NCI-H446 (cell line): ENCODE data around the gene TCF7L2.

Experiments used
- DNase-seq, 2 experiments: peaks; one replicate each; lab custom pipeline; 2025; lab: John Stamatoyannopoulos, UW

The TCF7L2 gene

DNA sequence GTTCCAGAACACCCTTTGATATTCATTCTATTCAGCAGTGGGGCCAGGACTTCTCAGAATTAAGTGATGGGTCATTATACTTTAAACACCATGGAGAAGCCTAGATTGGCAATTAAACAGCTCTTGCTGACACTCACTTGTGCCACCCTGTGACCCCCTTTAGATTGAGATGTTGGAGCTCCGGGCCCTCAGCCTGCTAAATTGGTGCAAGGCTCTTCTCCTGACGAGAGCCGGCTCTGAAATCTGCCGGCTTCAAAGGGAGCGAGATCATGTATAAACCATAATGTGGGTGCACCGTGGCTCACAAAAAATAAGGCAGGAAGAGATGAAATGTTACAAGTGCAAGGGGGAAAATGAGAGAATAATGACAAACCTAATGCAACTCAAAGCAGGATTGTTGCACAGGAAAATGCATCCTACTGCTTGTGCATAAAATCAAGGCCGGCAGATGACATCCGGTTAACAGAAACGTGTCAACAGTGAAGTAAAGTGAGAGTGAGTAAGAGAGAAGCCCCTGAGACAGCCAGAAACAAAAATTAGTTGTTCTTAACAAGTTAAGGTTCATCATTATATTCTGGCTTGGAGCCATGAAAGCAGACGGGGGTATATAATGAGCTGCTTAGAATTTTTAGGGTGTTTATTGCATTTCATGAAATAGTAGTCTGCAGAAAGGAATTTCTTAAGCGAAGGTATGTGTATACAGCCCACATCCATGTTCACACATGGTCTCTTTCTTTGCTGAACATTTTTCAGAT lies 198.2 kb downstream of the TCF7L2 start:
- DNase-seq: no peak

DNA sequence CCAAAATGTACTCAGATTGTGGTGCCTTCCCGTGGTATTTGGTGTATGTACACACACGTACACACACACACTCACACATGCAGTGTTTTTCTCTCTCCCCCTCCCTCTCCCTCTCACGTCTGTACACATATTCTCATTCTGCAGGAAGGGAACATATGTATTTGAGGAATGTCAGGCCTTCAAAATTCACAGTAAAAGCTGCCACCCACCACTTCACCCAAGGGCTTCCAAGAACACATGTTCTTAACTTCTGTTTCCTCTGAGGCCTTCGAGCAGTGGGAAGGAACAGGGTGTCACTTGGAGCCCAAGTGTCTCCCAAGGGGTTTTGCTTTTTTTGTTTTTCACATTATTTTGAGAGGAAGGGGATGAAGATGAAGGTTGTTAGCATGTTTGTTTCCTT lies 198.9 kb downstream of the TCF7L2 start:
- DNase-seq: no peak

DNA sequence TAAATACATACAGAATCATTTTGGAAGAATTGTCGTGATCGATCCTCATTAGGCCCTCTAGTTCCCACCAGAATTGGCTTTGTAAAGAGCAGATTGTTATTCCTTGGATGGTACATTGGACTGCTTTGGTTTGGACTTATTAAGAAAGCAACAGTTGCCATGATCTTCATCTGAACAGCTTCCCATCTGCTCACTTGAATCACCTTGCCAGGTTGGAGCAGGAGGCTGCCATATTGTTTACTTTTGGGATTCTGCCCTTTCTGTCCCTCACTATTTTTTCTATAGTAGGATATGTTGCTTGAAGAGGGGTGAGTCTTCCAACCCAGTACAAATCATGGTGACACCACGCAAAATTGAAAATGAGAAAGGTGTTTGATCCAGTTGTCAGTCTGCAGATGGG lies 199.6 kb downstream of the TCF7L2 start:
- no peak for DNase-seq

DNA sequence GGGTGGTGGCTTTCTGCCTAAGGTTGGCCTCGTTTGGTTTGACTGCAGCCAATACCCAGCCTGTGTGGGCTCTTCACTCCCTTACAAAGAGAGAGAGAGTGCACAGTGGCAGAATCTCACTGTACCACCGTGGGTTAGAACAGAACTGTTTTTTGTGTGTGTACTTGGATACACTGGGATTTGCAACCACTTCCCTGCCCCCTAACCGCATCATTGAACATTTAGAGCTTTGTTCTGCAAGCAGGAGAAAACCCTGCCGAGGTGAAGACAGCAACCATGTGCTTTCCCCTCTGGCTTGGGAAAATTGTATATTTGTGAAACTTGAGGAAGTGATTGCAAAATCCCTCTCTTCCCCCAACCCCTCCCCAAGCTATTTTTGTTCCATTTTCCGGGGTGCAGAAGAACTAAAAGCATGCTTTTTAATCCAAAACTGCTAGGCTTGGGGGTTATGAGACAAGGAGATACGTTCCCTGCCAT lies 201.2 kb downstream of the TCF7L2 start:
- DNase-seq: no peak

DNA sequence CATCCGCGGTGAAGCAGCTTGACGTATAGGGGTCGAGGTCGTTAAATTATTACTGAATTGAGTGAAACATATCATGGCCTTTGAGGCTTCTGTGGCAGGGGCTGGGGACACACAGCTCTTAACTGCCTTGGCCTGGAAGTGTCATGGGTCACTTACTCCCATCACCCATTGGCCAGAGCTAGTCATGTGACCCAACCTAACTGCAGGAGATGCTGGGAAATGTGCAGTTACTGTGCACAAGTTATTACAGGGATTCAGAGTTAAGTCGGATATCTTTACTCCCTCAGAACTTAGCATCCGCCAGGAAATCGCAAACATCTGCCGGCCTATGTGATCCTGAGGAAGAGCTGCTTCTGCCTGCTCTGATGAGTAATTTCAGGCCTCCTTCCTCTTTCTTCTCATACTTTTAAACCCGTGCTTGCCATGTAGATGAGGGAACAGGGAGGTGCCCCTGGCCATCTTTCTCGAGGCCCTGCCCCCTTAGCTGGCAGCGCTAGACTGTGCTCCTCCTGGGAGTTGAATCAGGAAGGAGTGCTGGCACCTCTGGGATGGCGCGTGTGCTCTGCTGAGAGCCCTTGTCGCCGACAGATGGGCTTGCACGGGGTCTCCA lies 203.6 kb downstream of the TCF7L2 start:
- no peak for DNase-seq

DNA sequence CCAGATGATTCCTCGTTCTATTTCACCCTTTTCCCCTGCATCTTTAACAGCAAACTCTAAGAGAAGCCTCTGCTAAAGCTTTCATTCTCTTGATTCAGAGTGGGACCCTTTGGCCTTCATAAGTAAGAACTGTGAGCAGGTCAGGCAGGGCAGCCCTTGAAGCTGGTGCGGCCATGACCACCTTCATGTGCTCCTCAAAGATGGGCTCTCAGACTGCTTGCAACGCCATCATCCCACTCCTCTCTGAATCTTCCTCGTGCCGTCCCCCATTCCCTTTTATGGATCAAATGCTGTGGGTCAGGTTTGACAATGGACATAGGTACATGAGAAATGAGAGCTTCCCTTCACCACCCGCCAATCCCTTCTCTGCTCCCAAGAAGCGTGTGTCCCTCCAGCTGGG lies 207.4 kb downstream of the TCF7L2 start:
- no peak for DNase-seq

DNA sequence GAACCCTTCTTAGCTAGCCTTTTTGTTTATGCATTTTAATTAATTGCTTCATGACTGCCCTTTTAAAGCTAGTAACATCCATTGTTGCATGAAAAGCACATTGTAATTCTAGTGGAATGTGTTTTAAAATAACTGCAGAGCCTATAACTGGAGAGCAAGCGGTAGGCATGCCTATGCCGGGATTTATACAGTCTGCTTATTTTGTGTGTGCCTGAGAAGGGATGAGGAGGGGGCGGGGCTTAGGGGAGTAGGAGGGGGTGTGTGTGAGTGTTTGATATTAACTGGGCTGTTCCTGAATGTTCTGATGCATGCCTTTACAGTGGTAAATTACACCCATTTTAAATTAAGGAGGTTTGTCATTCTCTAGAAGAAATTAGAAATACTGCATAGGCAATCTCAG lies 208.1 kb downstream of the TCF7L2 start:
- DNase-seq: no peak

DNA sequence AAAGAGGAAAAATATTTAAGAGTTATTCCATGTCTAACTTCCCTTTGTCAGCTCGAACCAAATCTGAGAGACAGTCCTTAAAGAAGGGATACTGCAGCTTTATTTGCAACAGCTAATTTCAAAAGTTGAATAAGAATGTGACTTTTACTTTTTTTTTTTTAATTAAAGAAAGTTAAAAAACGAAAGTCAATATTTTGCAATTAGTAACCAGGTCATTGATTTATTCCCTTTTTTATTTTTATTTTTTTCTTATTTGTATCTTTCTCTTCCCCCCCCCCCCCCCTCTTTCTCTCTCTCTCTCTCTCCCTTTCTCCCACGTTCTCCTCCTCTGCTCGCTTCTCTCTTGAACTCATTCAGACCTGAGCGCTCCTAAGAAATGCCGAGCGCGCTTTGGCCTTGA lies 209.5 kb downstream of the TCF7L2 start:
- no peak for DNase-seq

DNA sequence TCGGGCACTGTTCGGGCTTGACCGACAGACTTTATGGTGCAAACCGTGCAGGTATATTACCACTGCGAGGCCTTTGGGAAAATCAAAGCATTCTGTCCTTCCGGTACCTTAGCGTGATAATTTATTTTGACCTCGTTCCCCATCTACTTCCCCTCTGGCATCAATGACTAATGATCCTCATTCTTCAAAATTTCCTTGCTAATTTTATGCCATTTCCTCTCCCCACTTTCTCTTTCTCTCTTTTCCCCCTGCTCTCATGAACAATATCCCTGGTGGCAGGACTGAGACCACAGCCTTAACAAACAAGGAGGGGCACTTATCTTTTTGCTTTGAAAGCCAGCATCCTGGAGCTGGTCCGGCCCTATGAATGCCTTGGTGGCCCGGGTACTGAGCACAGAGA lies 210.6 kb downstream of the TCF7L2 start:
- no peak for DNase-seq

DNA sequence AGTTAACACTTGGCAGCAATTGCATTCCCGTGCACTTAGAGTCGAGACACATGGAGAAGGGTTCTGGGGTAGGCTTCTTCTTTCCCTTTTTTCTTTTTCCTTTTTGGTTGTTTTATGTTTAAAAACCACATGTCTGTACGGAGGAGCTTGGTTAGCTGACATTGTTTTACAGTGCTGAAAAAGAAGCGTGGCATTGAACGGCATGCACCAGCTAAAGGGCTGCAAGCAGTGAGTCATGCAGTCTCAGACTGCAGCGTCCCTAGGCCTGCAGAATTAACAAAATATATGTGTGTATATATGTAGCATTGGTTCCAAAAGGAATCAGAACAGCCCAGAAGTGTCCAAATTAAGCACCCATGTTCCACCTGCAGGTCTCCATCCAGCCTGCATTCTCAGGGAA lies 211.0 kb downstream of the TCF7L2 start:
- DNase-seq: no peak

DNA sequence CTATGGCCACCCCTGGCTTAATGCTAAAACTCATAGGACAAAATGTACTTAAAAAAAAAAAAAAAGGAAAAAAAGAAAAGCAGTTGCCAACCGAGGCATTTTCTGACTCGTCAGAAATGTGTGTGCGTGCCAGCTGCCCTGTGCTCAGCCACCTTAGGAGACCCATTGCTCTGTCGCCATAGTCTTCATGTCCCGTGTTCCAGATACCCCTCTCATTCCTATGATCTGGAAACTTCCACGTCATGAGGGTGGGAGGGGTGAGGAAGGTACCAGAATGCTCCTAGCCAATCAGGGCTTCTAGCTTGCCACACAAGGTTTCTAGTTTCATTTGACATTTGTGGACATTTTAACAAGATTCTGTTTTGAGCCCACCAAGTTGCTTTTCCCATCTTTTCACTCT lies 212.9 kb downstream of the TCF7L2 start:
- DNase-seq: no peak

DNA sequence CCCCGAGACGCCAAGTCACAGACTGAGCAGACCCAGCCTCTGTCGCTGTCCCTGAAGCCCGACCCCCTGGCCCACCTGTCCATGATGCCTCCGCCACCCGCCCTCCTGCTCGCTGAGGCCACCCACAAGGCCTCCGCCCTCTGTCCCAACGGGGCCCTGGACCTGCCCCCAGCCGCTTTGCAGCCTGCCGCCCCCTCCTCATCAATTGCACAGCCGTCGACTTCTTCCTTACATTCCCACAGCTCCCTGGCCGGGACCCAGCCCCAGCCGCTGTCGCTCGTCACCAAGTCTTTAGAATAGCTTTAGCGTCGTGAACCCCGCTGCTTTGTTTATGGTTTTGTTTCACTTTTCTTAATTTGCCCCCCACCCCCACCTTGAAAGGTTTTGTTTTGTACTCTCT lies 215.6 kb downstream of the TCF7L2 start:
- DNase-seq: no peak

DNA sequence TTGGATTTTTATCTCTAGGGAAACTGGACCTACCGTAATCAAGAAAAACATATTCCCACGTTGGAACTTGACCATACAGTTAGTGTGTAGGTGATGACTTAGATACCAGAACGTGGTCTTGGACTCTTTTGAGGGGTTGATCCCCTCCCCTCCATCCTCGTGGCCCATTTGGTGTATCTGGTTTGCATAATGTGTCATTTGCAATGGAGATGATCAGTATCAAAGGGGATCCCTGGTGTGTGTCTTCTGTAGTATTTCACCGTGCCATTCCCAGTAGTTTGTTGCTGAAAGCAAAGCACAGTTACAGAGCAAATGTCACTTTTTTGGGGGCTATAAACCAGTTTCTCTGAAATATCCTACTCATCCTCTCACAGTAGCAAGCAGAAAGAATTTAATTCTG lies 217.7 kb downstream of the TCF7L2 start:
- no peak for DNase-seq

DNA sequence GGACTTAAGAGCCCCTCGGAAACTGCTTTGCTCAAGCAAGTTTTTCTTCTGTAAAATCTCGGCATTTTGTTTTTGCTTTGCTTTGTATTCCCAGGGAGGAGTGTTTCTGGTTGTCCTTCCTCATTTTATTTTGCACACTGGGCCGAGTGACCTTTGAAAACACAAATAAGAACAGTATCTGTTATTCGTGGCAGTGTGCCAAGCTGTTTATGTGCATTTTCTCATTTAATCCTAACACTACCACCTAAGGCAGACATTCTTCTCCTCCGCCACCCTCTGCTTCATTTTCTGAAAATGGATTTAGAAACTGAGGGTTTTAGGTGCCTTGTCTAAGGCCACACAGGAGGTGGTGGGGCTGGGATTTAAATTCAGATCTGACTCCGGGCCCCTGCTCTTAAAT lies 218.5 kb downstream of the TCF7L2 start:
- no peak for DNase-seq

DNA sequence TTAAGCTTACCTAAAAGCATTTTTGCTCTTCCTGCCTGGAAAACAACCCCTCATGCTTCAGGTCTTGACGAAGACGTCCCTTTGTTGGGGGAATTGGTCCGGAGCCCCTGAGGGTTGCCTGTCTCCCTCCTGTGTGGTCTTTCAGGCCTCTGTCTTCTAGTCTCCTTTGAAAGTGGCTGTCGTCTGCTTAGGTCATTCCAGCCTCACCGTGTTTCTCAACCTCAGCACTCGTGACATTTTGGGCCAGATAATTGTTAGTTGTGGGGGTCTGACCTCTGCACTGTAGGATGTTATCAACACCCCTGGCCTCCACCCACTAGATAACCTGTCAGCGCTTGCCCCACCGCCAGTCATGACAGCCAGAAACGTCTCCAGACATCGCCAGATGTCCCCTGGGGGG lies 219.1 kb downstream of the TCF7L2 start:
- no peak for DNase-seq

DNA sequence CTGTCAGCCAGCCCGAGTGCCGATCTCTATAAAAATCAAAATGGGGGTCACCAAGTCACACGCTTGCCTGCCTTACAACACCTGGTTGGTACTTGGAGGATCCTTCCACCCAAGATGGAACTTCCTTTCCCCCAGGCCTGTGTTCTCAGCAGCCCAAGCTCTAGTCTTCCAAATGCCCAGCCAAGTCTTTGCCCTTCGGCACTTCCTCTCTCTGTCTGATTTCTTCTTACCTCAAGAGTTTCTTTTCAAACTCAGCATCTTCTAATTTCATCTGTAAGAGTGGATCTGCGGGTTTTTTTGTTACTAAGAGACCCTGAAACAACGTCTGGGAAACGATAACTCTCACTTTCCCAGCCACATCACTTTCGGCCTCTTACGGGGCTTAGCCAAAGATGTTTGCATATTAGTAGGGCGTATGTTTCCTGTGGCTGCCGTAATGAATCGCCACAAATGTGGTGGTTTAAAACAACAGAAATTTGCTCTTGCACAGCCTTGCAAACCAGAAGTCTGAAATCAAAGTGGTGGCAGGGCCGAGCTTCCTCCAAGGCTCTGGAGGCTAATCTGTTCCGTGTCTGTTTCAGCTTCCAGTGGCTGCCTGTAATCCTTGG lies 219.9 kb downstream of the TCF7L2 start:
- DNase-seq: no peak

DNA sequence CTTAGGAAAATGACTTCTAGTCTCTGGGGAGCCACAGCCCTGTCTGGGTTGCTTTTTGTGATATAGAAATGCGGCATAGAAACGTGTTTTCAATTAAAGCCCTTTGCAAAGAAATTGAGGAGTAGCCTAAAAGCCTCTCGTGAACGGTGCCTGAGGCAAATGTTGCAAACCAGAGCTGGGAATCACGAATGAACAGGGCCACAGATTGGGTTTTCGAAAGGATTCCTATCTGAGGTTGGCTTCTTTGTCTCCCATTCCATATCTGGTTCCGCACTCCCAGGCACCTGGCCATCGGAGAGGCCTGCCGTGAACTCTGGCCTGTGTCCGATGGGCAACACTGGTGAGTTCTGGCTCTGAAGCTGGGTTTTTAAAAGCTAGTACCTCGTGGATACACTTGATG lies 221.6 kb downstream of the TCF7L2 start:
- no peak for DNase-seq

DNA sequence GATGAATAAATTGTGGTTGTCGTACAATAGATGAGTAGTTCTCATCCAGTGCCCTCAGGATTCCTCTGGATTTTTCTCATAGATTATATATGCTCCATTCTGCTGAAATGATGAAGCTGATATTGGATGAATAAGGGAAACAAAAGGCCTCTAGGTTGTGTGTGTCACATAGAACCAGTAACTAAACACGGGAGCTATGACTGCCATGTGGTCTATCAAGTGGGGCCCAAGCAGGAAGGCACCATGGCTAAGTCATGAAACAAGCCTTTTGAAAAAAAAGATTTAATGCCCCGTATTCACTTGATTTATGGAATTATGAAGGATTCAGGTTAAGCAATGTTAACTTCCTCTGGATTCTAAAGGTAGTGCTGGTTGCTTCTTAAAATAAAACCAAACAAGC lies 225.1 kb downstream of the TCF7L2 start:
- no peak for DNase-seq

DNA sequence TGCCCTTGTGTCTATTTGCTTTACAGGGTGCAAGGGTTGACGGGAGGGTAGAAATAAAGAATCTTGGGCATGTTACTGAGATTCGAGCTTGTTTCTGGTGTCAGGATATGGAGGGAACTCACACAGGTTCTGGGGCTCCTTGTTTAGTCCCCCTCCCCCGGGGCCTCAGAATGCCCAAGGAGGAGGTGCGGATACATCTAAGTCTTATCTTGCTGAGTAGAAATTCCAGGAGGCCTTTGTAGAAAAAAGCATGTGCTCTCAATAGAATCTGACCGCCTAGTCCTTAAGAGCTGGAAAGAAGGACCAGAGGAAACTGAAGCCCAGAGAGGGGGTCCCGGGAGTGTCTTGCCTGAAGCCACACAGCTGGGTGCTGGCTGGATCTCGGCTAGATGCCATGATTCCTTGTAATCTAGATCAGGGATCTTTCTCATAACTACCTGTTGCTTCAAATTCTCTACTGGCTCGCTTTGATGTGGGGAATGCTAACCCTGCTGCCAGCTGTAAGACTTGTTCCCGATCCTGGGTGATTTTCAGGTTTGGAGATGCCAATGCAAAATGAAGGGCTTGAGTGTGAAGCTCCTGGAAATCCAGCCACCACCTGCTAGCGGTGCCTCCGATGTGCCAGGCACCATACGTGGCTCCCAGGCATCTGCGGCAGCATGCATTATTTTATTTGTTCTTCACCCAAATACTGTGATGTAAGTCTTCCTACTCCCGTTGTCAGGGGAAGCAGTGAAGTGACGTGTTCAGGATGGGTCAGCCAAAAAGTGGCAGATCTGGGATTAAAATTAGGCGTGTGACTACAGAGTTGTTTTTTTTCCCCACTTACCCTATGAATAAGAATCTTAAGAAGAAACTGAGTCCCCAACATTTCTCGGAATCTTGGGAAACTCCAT lies 226.0 kb downstream of the TCF7L2 start:
- DNase-seq: no peak

DNA sequence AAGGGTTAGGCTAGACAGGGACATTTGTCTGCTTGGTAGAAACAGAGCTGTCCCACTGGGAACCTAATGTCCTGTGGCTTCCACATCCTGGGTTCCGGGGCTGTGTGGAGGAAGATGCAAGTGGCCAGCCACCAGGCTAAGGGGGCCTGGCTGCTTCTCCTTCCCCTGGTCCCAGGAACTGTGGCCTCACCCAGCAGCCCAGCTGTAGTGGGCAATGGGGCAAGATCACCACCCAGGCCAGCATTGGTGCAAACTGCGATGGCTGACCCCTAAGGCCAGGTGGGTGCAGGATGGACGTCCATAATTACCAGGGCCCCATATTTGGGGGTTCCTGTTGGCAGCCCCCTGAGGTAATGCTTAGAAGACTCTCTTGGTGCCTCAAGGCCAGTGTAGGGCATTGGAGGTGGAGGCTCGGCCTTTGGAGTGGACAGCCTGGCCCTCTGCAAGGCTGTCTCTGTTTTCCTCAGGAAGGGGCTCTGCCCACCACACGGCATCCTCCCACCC lies 226.7 kb downstream of the TCF7L2 start:
- DNase-seq: no peak

DNA sequence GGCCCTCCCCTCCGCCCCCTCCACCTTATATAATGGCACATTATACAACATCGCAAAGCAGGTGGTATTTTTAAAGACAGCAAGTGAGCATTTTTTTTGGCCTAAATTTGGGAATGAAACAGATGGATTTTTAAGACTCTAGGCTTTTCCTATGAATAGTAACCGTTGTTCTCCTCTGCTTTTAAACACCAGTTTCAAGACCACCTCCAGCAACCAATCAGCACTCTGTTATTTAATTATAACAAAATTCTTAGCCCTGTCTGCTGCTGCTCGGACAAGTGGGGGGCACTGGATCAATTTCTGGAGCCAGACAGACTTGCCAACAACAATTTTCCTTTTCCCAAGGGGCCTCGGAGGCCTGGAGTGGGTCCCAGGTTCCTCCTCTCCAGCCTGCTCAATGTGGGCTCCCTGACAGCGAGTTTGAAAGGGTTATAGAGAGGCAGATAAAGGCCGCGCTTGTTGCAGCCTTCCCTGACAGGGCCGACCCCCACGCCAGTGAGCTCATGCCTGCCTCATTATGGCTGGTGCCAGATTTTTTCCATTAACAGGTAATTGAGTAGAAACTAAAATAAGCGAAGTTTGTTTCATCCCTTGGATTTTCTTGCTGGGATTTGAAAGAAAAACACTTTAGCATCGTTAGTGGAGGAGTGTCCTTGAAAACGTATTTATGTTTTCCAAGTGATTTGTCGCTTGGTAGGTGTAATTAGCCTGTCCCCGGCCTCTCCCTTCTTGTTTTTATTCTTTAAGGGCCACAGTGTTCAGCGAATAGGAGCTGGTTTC lies 227.3 kb downstream of the TCF7L2 start:
- peak; percentile 39 to 73 for DNase-seq
